GM10248 (cell line): ENCODE data around the gene CARD11.

Experiments used
- CTCF ChIA-PET: fragments of 300-600 bp; sonication (Branson Sonifier 250); formaldehyde crosslinking; extraction: SDS; loops from one replicate; lab custom pipeline; 2021; ENCODE audit warnings: antibody characterized with exemption; lab: Yijun Ruan, JAX
- POLR2A ChIA-PET: fragments of 350-650 bp; sonication (Branson Sonifier 250); formaldehyde crosslinking; extraction: SDS; loops from one replicate; lab custom pipeline; 2020; ENCODE audit warnings: antibody characterized with exemption; lab: Yijun Ruan, JAX
- DNase-seq: peaks from one replicate; pipeline ENCODE4 v3.0.0; 2012; ENCODE audit errors: extremely low spot score
- CTCF ChIP-seq: IDR thresholded peaks from 2 replicates; pipeline ENCODE4 v1.5.1; 2012; ENCODE audit warnings: mild to moderate bottlenecking, low read depth; ENCODE audit errors: extremely low read depth, missing control alignments, control extremely low read depth

The CARD11 gene

GRCh38 chr7:2986561-2986960 is 57.1 kb downstream of the CARD11 start:
- ChIA-PET POLR2A (no interaction called here), CTCF (no interaction called here)
- no peak for TF ChIP-seq CTCF
- no peak for DNase-seq

- DNase-seq, result no peak
- ChIA-PET CTCF (interaction anchor here (0.7 to 2.0 kb wide), 3 partner anchors 10 to 16 kb away, joined by 3 to 7 read pairs (median 3); no protein-coding TSS in a partner anchor), POLR2A (no interaction called here)
- no peak for TF ChIP-seq CTCF
Measured at GRCh38 chr7:2985866-2986265, 57.8 kb downstream of the CARD11 start.

GRCh38 chr7:2984091-2984490 is 59.6 kb downstream of the CARD11 start:
- TF ChIP-seq CTCF, result no peak
- CTCF ChIA-PET, result interaction anchor here (1.2 to 2.3 kb wide), 4 partner anchors 8 to 171 kb away, joined by 5 to 7 read pairs (median 6); no protein-coding TSS in a partner anchor
- POLR2A ChIA-PET, result no interaction called here
- no peak for DNase-seq

- POLR2A ChIA-PET, result no interaction called here
- CTCF ChIA-PET, result interaction anchor here (1.2 to 2.3 kb wide), 3 partner anchors 8 to 171 kb away, joined by 5 to 6 read pairs (median 5); no protein-coding TSS in a partner anchor
- no peak for TF ChIP-seq CTCF
- no peak for DNase-seq
Measured at GRCh38 chr7:2983586-2983985, 60.1 kb downstream of the CARD11 start.

- ChIA-PET CTCF (interaction anchor here (1.2 kb wide), 1 partner anchor 15 kb away, joined by 5 read pairs; no protein-coding TSS in a partner anchor), POLR2A (no interaction called here)
- no peak for DNase-seq
- TF ChIP-seq CTCF, result no peak
Measured at GRCh38 chr7:2982831-2983230, 60.8 kb downstream of the CARD11 start.

- no peak for DNase-seq
- TF ChIP-seq CTCF, result no peak
- ChIA-PET CTCF (interaction anchor here (1.5 kb wide), 1 partner anchor 23 kb away, joined by 3 read pairs; no protein-coding TSS in a partner anchor), POLR2A (no interaction called here)
Measured at GRCh38 chr7:2982401-2982800, 61.3 kb downstream of the CARD11 start.
